GM12892 (cell line): ENCODE results near the gene SSB.

Experiments
- POLR2A ChIP-seq: IDR thresholded peaks from 2 replicates; pipeline ENCODE4 v1.6.1; 2011; ENCODE audit warnings: low read depth, low read length, control low read depth
- POLR2AphosphoS5 ChIP-seq: IDR thresholded peaks from 2 replicates; pipeline ENCODE4 v1.6.1; 2011; ENCODE audit warnings: low read depth, low read length, control low read depth
- TAF1 ChIP-seq: IDR thresholded peaks from 2 replicates; pipeline ENCODE4 v1.6.1; 2011; ENCODE audit warnings: low read depth, mild to moderate bottlenecking, control low read depth, low read length, borderline replicate concordance

DNA sequence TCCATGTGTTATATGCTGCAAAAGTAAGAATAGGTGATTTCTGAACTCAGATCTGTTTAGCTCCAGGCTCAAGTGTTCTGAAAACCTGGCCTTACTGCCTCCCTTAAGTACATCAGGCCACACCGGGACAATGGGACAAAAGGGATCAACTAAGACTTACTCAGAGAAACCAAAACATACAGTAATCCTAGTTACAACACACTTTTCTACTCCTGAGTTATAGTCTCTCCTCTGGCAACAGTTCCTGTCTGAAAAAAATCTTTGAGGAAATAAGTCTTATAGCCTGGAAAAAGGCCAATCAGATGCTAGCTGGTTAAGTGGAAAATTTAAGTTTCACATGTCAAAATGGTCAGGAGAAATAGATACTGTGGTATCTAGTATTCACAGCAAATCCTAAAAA, 20.4 kb downstream of the SSB start:
- TF ChIP-seq POLR2AphosphoS5 (no peak), POLR2A (no peak), TAF1 (no peak)
